ENCODE results near the gene AKAP9.
"Not testable (repeated sequence)": the region's sequence is repeated elsewhere in the genome, so short reads cannot be mapped to it uniquely, and the experiment has no call there.

Gene AKAP9

GRCh38 chr7:92141161-92141560 lies 200.5 kb downstream of the AKAP9 start:
- no peak for DNase-seq

GRCh38 chr7:92142791-92143190 lies 202.1 kb downstream of the AKAP9 start:
- DNase-seq, result not testable (repeated sequence)

GRCh38 chr7:92143192-92143880 lies 202.7 kb downstream of the AKAP9 start:
- not testable (repeated sequence) for DNase-seq

- no peak for DNase-seq
Measured at GRCh38 chr7:92149736-92150239, 209.1 kb downstream of the AKAP9 start.

GRCh38 chr7:92150450-92151017 lies 209.9 kb downstream of the AKAP9 start:
- no peak for DNase-seq

GRCh38 chr7:92155108-92155739 lies 214.6 kb downstream of the AKAP9 start:
- no peak for DNase-seq

GRCh38 chr7:92156990-92157389 lies 216.3 kb downstream of the AKAP9 start:
- DNase-seq, result no peak

- DNase-seq, result no peak
Measured at GRCh38 chr7:92158660-92159575, 218.3 kb downstream of the AKAP9 start.

Data from COR-L47 (cell line).